Measurements from ENCODE around the gene ZHX3.

DNA sequence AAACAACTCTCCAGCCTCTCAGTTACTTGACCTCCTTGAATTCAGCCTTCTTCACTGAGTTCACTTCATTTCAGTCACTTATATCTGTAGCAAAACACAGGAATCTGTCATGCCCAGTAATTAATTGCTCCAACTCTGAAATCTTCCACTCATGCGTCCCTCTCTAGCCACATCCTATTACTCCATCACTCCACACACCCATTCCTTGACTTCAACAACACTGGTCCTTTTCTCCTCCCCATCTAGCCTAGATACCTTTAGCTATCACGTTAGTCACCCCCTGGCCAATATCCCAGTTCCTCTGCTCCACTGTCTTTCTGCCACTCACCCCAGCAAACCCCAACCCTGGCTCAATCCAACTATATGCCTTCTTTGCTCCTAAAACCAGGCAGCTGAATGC lies 7.7 kb downstream of the ZHX3 start:
- TF ChIP-seq POLR2A (IDR thresholded peaks at IDR 0.05) (no peak), CTCF (IDR thresholded peaks at IDR 0.05) (no peak)
